ENCODE results near the gene MGAT5. TPM values are rescaled to one million over a fixed set of nuclear protein-coding genes. Genes with fewer than 3 reads are reported as not detected.

The MGAT5 gene
- total RNA-seq, 1 donor from 2014 or later, result 21.2 TPM

- Histone ChIP-seq H3K9ac (no peak overlapping the region), H3K4me1 (peaks cover 4% of the 10 kb centered on the region), H3F3A (ENCODE audit: low read depth) (no peaks in the 10 kb centered on the region), H3K27ac (no peak overlapping the region), H2AFZ (replicated peaks) (no peak overlapping the region), H3K9me3 (ENCODE audit: low read depth) (no peaks in the 10 kb centered on the region), H3K79me2 (ENCODE audit: low read depth) (no peaks in the 10 kb centered on the region), H3K4me3 (no peak overlapping the region), H3K27me3 (no peaks in the 10 kb centered on the region), H3K36me3 (no peaks in the 10 kb centered on the region), H4K20me1 (ENCODE audit: low read depth) (peaks cover 3% of the 10 kb centered on the region), H3K4me2 (no peak overlapping the region)
- Mint-ChIP-seq H3K27me3 (ENCODE audit: insufficient read depth, low read depth) (peaks cover 9% of the 10 kb centered on the region), H3K36me3 (no peaks in the 10 kb centered on the region), H3K4me3 (no peak overlapping the region), H3K27ac (peak overlapping the region; percentile 72), H3K4me1 (peaks cover 26% of the 10 kb centered on the region), H3K9me3 (no peaks in the 10 kb centered on the region)
- TF ChIP-seq EZH2 (IDR thresholded peaks at IDR 0.05), result no peak
- TF ChIP-seq EZH2phosphoT487 (IDR thresholded peaks at IDR 0.05), result no peak
- TF ChIP-seq, protein P1, sequence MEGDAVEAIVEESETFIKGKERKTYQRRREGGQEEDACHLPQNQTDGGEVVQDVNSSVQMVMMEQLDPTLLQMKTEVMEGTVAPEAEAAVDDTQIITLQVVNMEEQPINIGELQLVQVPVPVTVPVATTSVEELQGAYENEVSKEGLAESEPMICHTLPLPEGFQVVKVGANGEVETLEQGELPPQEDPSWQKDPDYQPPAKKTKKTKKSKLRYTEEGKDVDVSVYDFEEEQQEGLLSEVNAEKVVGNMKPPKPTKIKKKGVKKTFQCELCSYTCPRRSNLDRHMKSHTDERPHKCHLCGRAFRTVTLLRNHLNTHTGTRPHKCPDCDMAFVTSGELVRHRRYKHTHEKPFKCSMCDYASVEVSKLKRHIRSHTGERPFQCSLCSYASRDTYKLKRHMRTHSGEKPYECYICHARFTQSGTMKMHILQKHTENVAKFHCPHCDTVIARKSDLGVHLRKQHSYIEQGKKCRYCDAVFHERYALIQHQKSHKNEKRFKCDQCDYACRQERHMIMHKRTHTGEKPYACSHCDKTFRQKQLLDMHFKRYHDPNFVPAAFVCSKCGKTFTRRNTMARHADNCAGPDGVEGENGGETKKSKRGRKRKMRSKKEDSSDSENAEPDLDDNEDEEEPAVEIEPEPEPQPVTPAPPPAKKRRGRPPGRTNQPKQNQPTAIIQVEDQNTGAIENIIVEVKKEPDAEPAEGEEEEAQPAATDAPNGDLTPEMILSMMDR (IDR thresholded peaks at IDR 0.05), result no peak
- no peak for DNase-seq (ENCODE audit: low spot score)
Observed at GRCh38 chr2:134449751-134450513, 196.1 kb downstream of the MGAT5 start.

- no peak overlapping the region for H2AFZ ChIP-seq (replicated peaks)
- Mint-ChIP-seq H3K9me3 (no peaks in the 10 kb centered on the region), H3K4me1 (peaks cover 17% of the 10 kb centered on the region), H3K4me3 (no peak overlapping the region), H3K27ac (peak overlapping the region; percentile 33), H3K27me3 (ENCODE audit: insufficient read depth, low read depth) (peaks cover 9% of the 10 kb centered on the region), H3K36me3 (no peaks in the 10 kb centered on the region)
- H3K9me3 ChIP-seq (ENCODE audit: low read depth), result no peaks in the 10 kb centered on the region
- no peaks in the 10 kb centered on the region for H3F3A ChIP-seq (ENCODE audit: low read depth)
- H3K4me1 ChIP-seq, result no peaks in the 10 kb centered on the region
- H3K9ac ChIP-seq, result no peak overlapping the region
- H3K79me2 ChIP-seq (ENCODE audit: low read depth), result no peaks in the 10 kb centered on the region
- H3K4me3 ChIP-seq, result no peak overlapping the region
- no peak overlapping the region for H3K4me2 ChIP-seq
- no peaks in the 10 kb centered on the region for H3K27me3 ChIP-seq
- peaks cover 3% of the 10 kb centered on the region for H4K20me1 ChIP-seq (ENCODE audit: low read depth)
- no peak overlapping the region for H3K27ac ChIP-seq
- TF ChIP-seq EZH2 (IDR thresholded peaks at IDR 0.05), result no peak
- TF ChIP-seq, protein P1 (IDR thresholded peaks at IDR 0.05), result no peak
- DNase-seq (ENCODE audit: low spot score), result no peak
- no peaks in the 10 kb centered on the region for H3K36me3 ChIP-seq
Observed at GRCh38 chr2:134451347-134451630, 197.4 kb downstream of the MGAT5 start.

GRCh38 chr2:134452042-134452733 is 198.3 kb downstream of the MGAT5 start:
- H3K4me1 ChIP-seq, result no peaks in the 10 kb centered on the region
- Mint-ChIP-seq H3K27ac (no peak overlapping the region), H3K27me3 (ENCODE audit: insufficient read depth, low read depth) (peaks cover 5% of the 10 kb centered on the region), H3K4me1 (peaks cover 8% of the 10 kb centered on the region), H3K36me3 (no peaks in the 10 kb centered on the region), H3K9me3 (no peaks in the 10 kb centered on the region), H3K4me3 (no peak overlapping the region)
- no peaks in the 10 kb centered on the region for H3K79me2 ChIP-seq (ENCODE audit: low read depth)
- no peak for TF ChIP-seq EZH2 (IDR thresholded peaks at IDR 0.05)
- no peak for TF ChIP-seq EZH2phosphoT487 (IDR thresholded peaks at IDR 0.05)
- TF ChIP-seq, protein P1 (IDR thresholded peaks at IDR 0.05), result no peak
- no peaks in the 10 kb centered on the region for H3K36me3 ChIP-seq
- H3K9ac ChIP-seq, result no peak overlapping the region
- H3K27me3 ChIP-seq, result no peaks in the 10 kb centered on the region
- no peak overlapping the region for H3K27ac ChIP-seq
- H3K4me2 ChIP-seq, result no peak overlapping the region
- no peak overlapping the region for H2AFZ ChIP-seq (replicated peaks)
- no peaks in the 10 kb centered on the region for H3F3A ChIP-seq (ENCODE audit: low read depth)
- no peak overlapping the region for H3K4me3 ChIP-seq
- no peaks in the 10 kb centered on the region for H3K9me3 ChIP-seq (ENCODE audit: low read depth)
- DNase-seq (ENCODE audit: low spot score), result no peak
- no peaks in the 10 kb centered on the region for H4K20me1 ChIP-seq (ENCODE audit: low read depth)
